ENCODE results near the gene PROK1. TPM values are rescaled to one million over a fixed set of nuclear protein-coding genes. Genes with fewer than 3 reads are reported as not detected.

The PROK1 gene
- total RNA-seq, 8 experiments from 2014 or later = 0.13 to 0.57 (median 0.25) TPM; not detected in 4

GRCh38 chr1:110460253-110461220 lies 9.6 kb downstream of the PROK1 start:
- in situ Hi-C loops (cut with MboI; ENCODE audit: low pct_unique_long_range_greater_than_20kb in 2 of 9, low sequenced_read_pairs in 9 of 9, unreplicated experiment in 9 of 9) = loop anchor here (10.0 to 25.0 kb wide), 5 partner anchors 46 to 423 kb away; partner anchors contain the start of genes KCNC4 (in 5 of the 9), STRIP1 (in 2 of the 9) and ALX3 (in 1 of the 9)
- Histone ChIP-seq H3K4me3 (no peak overlapping the region), H3K27ac (no peak overlapping the region), H3K4me1 (replicated peaks in 1 of 2) (peaks cover 0 to 3% of the 10 kb centered on the region in 2 donors)
- ATAC-seq (replicated peaks in 6 of 8) = peak; percentile 89 to 96 (median 90)
- WGBS, 10 experiments = 0 to 57% (median 42%) methylated on average over 1 to 10 of the region's 11 CpGs; no CpG with 5 or more reads in 3 of the 10 experiments

- Histone ChIP-seq H3K4me3 (no peak overlapping the region), H3K4me1 (replicated peaks in 1 of 2) (peaks cover 0 to 5% of the 10 kb centered on the region in 2 donors), H3K27ac (no peak overlapping the region)
- ATAC-seq (replicated peaks in 6 of 8) = no peak
- in situ Hi-C loops (cut with MboI; ENCODE audit: low pct_unique_long_range_greater_than_20kb in 2 of 9, low sequenced_read_pairs in 9 of 9, unreplicated experiment in 9 of 9) = loop anchor here (10.0 to 25.0 kb wide), 5 partner anchors 47 to 425 kb away; partner anchors contain the start of genes KCNC4 (in 5 of the 9), STRIP1 (in 2 of the 9) and ALX3 (in 1 of the 9)
- WGBS, 10 experiments = 0 to 100% (median 75%) methylated on average over 1 to 2 of the region's 2 CpGs; no CpG with 5 or more reads in 1 of the 10 experiments
Measured at GRCh38 chr1:110462093-110462492, 11.1 kb downstream of the PROK1 start.

GRCh38 chr1:110462964-110463363 lies 12.0 kb downstream of the PROK1 start:
- no peak overlapping the region for H3K4me3 ChIP-seq
- peak in 2 of 8 experiments; percentile 38 to 69 for ATAC-seq (replicated peaks in 6 of 8)
- in situ Hi-C loops (cut with MboI; ENCODE audit: low pct_unique_long_range_greater_than_20kb in 2 of 9, low sequenced_read_pairs in 9 of 9, unreplicated experiment in 9 of 9) = loop anchor here (10.0 to 25.0 kb wide), 5 partner anchors 48 to 426 kb away; partner anchors contain the start of genes KCNC4 (in 5 of the 9), STRIP1 (in 2 of the 9) and ALX3 (in 1 of the 9)
- no peak overlapping the region for H3K27ac ChIP-seq
- H3K4me1 ChIP-seq (replicated peaks in 1 of 2) = peaks cover 0 to 5% of the 10 kb centered on the region in 2 donors

GRCh38 chr1:110463725-110464124 lies 12.8 kb downstream of the PROK1 start:
- Histone ChIP-seq H3K27ac (no peak overlapping the region), H3K4me3 (no peak overlapping the region), H3K4me1 (replicated peaks in 1 of 2) (peaks cover 0 to 5% of the 10 kb centered on the region in 2 donors)
- 20 to 97% (median 87%) methylated on average over 1 to 9 of the region's 9 CpGs; no CpG with 5 or more reads in 2 of the 10 experiments for WGBS, 10 experiments
- no peak for ATAC-seq (replicated peaks in 6 of 8)
- in situ Hi-C loops (cut with MboI; ENCODE audit: low pct_unique_long_range_greater_than_20kb in 2 of 9, low sequenced_read_pairs in 9 of 9, unreplicated experiment in 9 of 9) = loop anchor here (10.0 to 25.0 kb wide), 5 partner anchors 49 to 426 kb away; partner anchors contain the start of genes KCNC4 (in 5 of the 9), STRIP1 (in 2 of the 9) and ALX3 (in 1 of the 9)

GRCh38 chr1:110464340-110464739 lies 13.4 kb downstream of the PROK1 start:
- in situ Hi-C loops (cut with MboI; ENCODE audit: low pct_unique_long_range_greater_than_20kb in 2 of 9, low sequenced_read_pairs in 9 of 9, unreplicated experiment in 9 of 9) = loop anchor here (10.0 to 25.0 kb wide), 5 partner anchors 50 to 427 kb away; partner anchors contain the start of genes KCNC4 (in 5 of the 9), STRIP1 (in 2 of the 9) and ALX3 (in 1 of the 9)
- 20 to 100% (median 94%) methylated on average over 1 to 2 of the region's 2 CpGs; no CpG with 5 or more reads in 2 of the 10 experiments for WGBS, 10 experiments
- peaks cover 0 to 5% of the 10 kb centered on the region in 2 donors for H3K4me1 ChIP-seq (replicated peaks in 1 of 2)
- no peak overlapping the region for H3K27ac ChIP-seq
- no peak overlapping the region for H3K4me3 ChIP-seq
- ATAC-seq (replicated peaks in 6 of 8) = no peak

- H3K4me1 ChIP-seq (replicated peaks in 1 of 2) = peaks cover 0 to 5% of the 10 kb centered on the region in 2 donors
- WGBS, 10 experiments = 0 to 100% (median 57%) methylated on average over 1 to 6 of the region's 7 CpGs; no CpG with 5 or more reads in 3 of the 10 experiments
- no peak overlapping the region for H3K27ac ChIP-seq
- in situ Hi-C loops (cut with MboI; ENCODE audit: low pct_unique_long_range_greater_than_20kb in 2 of 9, low sequenced_read_pairs in 9 of 9, unreplicated experiment in 9 of 9) = loop anchor here (10.0 to 25.0 kb wide), 5 partner anchors 50 to 428 kb away; partner anchors contain the start of genes KCNC4 (in 5 of the 9), STRIP1 (in 2 of the 9) and ALX3 (in 1 of the 9)
- peak in 5 of 8 experiments; percentile 65 to 81 (median 73) for ATAC-seq (replicated peaks in 6 of 8)
- H3K4me3 ChIP-seq = no peak overlapping the region
Measured at GRCh38 chr1:110465038-110465813, 14.3 kb downstream of the PROK1 start.

GRCh38 chr1:110465814-110466380 lies 14.9 kb downstream of the PROK1 start:
- 60 to 100% (median 84%) methylated on average over 1 to 4 of the region's 7 CpGs; no CpG with 5 or more reads in 4 of the 10 experiments for WGBS, 10 experiments
- peak in 2 of 8 experiments; percentile 9 to 13 for ATAC-seq (replicated peaks in 6 of 8)
- in situ Hi-C loops (cut with MboI; ENCODE audit: low pct_unique_long_range_greater_than_20kb in 2 of 9, low sequenced_read_pairs in 9 of 9, unreplicated experiment in 9 of 9) = loop anchor here (10.0 to 25.0 kb wide), 5 partner anchors 51 to 429 kb away; partner anchors contain the start of genes KCNC4 (in 5 of the 9), STRIP1 (in 2 of the 9) and ALX3 (in 1 of the 9)

GRCh38 chr1:110466646-110467280 lies 15.8 kb downstream of the PROK1 start:
- Histone ChIP-seq H3K27ac (no peak overlapping the region), H3K4me1 (replicated peaks in 1 of 2) (peaks cover 0 to 5% of the 10 kb centered on the region in 2 donors), H3K4me3 (no peak overlapping the region)
- no peak for ATAC-seq (replicated peaks in 6 of 8)
- 23 to 93% (median 71%) methylated on average over 2 to 8 of the region's 8 CpGs; no CpG with 5 or more reads in 1 of the 10 experiments for WGBS, 10 experiments
- in situ Hi-C loops (cut with MboI; ENCODE audit: low pct_unique_long_range_greater_than_20kb in 2 of 9, low sequenced_read_pairs in 9 of 9, unreplicated experiment in 9 of 9) = loop anchor here (10.0 to 25.0 kb wide), 5 partner anchors 52 to 429 kb away; partner anchors contain the start of genes KCNC4 (in 5 of the 9), STRIP1 (in 2 of the 9) and ALX3 (in 1 of the 9)

More at GRCh38 chr1:110465814-110466380, 14.9 kb downstream of the PROK1 start:
- Histone ChIP-seq H3K27ac (no peak overlapping the region), H3K4me1 (replicated peaks in 1 of 2) (peaks cover 0 to 5% of the 10 kb centered on the region in 2 donors), H3K4me3 (no peak overlapping the region)

GRCh38 chr1:110471131-110471530 lies 20.2 kb downstream of the PROK1 start:
- no peak for ATAC-seq (replicated peaks in 6 of 8)
- Histone ChIP-seq H3K4me1 (replicated peaks in 1 of 2) (no peaks in the 10 kb centered on the region), H3K4me3 (no peak overlapping the region), H3K27ac (no peak overlapping the region)
- in situ Hi-C loops (cut with MboI; ENCODE audit: low pct_unique_long_range_greater_than_20kb in 2 of 9, low sequenced_read_pairs in 9 of 9, unreplicated experiment in 9 of 9) = loop anchor here in 8 of 9 experiments (25.0 kb wide), 3 partner anchors 259 to 434 kb away; partner anchors contain the start of genes KCNC4 (in 5 of the 8), STRIP1 (in 2 of the 8) and ALX3 (in 1 of the 8)
- WGBS, 10 experiments = 0 to 96% (median 79%) methylated on average over 1 to 3 of the region's 3 CpGs; no CpG with 5 or more reads in 5 of the 10 experiments

GRCh38 chr1:110472546-110472945 lies 21.6 kb downstream of the PROK1 start:
- in situ Hi-C loops (cut with MboI; ENCODE audit: low pct_unique_long_range_greater_than_20kb in 2 of 9, low sequenced_read_pairs in 9 of 9, unreplicated experiment in 9 of 9) = loop anchor here in 8 of 9 experiments (25.0 kb wide), 3 partner anchors 260 to 435 kb away; partner anchors contain the start of genes KCNC4 (in 5 of the 8), STRIP1 (in 2 of the 8) and ALX3 (in 1 of the 8)
- no peak for ATAC-seq (replicated peaks in 6 of 8)
- 50 to 100% (median 74%) methylated on average over 1 to 9 of the region's 10 CpGs; no CpG with 5 or more reads in 3 of the 10 experiments for WGBS, 10 experiments

GRCh38 chr1:110474444-110474843 lies 23.5 kb downstream of the PROK1 start:
- H3K4me3 ChIP-seq = no peak overlapping the region
- in situ Hi-C loops (cut with MboI; ENCODE audit: low pct_unique_long_range_greater_than_20kb in 2 of 9, low sequenced_read_pairs in 9 of 9, unreplicated experiment in 9 of 9) = loop anchor here in 8 of 9 experiments (25.0 kb wide), 3 partner anchors 262 to 437 kb away; partner anchors contain the start of genes KCNC4 (in 5 of the 8), STRIP1 (in 2 of the 8) and ALX3 (in 1 of the 8)
- no peak overlapping the region for H3K27ac ChIP-seq
- WGBS, 10 experiments = 67 to 100% (median 94%) methylated on average over 2 to 6 of the region's 6 CpGs; no CpG with 5 or more reads in 4 of the 10 experiments
- no peak for ATAC-seq (replicated peaks in 6 of 8)
- H3K4me1 ChIP-seq (replicated peaks in 1 of 2) = no peaks in the 10 kb centered on the region

More at GRCh38 chr1:110472546-110472945, 21.6 kb downstream of the PROK1 start:
- Histone ChIP-seq H3K4me1 (replicated peaks in 1 of 2) (no peaks in the 10 kb centered on the region), H3K4me3 (no peak overlapping the region), H3K27ac (no peak overlapping the region)

Measured in motor neuron (in vitro differentiated cells).